WTC11 (cell line): ENCODE data around the gene ZNF282. TPM values are rescaled to one million over a fixed set of nuclear protein-coding genes. Genes with fewer than 3 reads are reported as not detected.

Experiments
- ATAC-seq: fragments of 200-7000 bp; cut with Tn5 transposase; 2 replicates; pipeline ENCODE4 v1.10.0; 2021; ENCODE audit warnings: mild to moderate bottlenecking, moderate library complexity
- CTCF ChIA-PET: fragments of 300-600 bp; sonication (Branson Sonifier 250); formaldehyde crosslinking; loops from one replicate; lab custom pipeline; 2021; ENCODE audit warnings: antibody characterized with exemption; lab: Charles Lee
- POLR2A ChIA-PET: fragments of 350-600 bp; sonication (Branson Sonifier 250); formaldehyde crosslinking; loops from one replicate; lab custom pipeline; 2021; ENCODE audit warnings: antibody characterized with exemption; lab: Charles Lee
- DNase-seq: peaks from one replicate; pipeline ENCODE4 v3.0.0; 2021; ENCODE audit warnings: low spot score
- H3K27ac Mint-ChIP-seq: 2 replicates; pipeline ENCODE4 v1.8.0; 2021; ENCODE audit warnings: mixed read lengths
- H3K27me3 Mint-ChIP-seq: 2 replicates; pipeline ENCODE4 v1.8.0; 2021; ENCODE audit warnings: low read depth, mild to moderate bottlenecking, moderate library complexity, mixed read lengths
- H3K36me3 Mint-ChIP-seq: 2 replicates; pipeline ENCODE4 v1.8.0; 2021; ENCODE audit warnings: mixed read lengths
- H3K4me1 Mint-ChIP-seq: 2 replicates; pipeline ENCODE4 v1.8.0; 2022; ENCODE audit warnings: mixed read lengths
- H3K4me3 Mint-ChIP-seq: 2 replicates; pipeline ENCODE4 v1.8.0; 2021; ENCODE audit warnings: mild to moderate bottlenecking, moderate library complexity, mixed read lengths
- H3K9me3 Mint-ChIP-seq: 2 replicates; pipeline ENCODE4 v1.8.0; 2021; ENCODE audit warnings: mixed read lengths
- CTCF ChIP-seq: fragments of 200-600 bp; IDR thresholded peaks from 2 replicates; pipeline ENCODE4 v1.8.0; 2022; ENCODE audit warnings: antibody characterized with exemption
- ERG ChIP-seq: fragments of 250-450 bp; sonication (Bioruptor Pico); IDR thresholded peaks from 2 replicates; pipeline ENCODE4 v1.8.0; 2021; ENCODE audit warnings: mild to moderate bottlenecking
- ETV6 ChIP-seq: sonication (generic); formaldehyde crosslinking; IDR thresholded peaks from 2 replicates; pipeline ENCODE4 v1.8.1; 2022; ENCODE audit warnings: mild to moderate bottlenecking, missing genetic modification reagents
- FOXP1 ChIP-seq: sonication (generic); formaldehyde crosslinking; IDR thresholded peaks from 2 replicates; pipeline ENCODE4 v1.8.0; 2022; ENCODE audit warnings: missing genetic modification reagents, mild to moderate bottlenecking, moderate library complexity, borderline replicate concordance
- HMGXB4 ChIP-seq: sonication (generic); formaldehyde crosslinking; IDR thresholded peaks from 2 replicates; pipeline ENCODE4 v1.8.1; 2023; ENCODE audit warnings: mild to moderate bottlenecking, moderate library complexity, missing genetic modification reagents
- JUN ChIP-seq: sonication (generic); formaldehyde crosslinking; IDR thresholded peaks from 2 replicates; pipeline ENCODE4 v1.8.0; 2023; ENCODE audit warnings: mild to moderate bottlenecking, missing genetic modification reagents
- KAT7 ChIP-seq: sonication (generic); formaldehyde crosslinking; IDR thresholded peaks from 2 replicates; pipeline ENCODE4 v1.8.1; 2023; ENCODE audit warnings: missing genetic modification reagents, mild to moderate bottlenecking, borderline replicate concordance
- MXD4 ChIP-seq: fragments of 250-450 bp; sonication (Bioruptor Pico); IDR thresholded peaks from 2 replicates; pipeline ENCODE4 v1.8.0; 2021; ENCODE audit warnings: mild to moderate bottlenecking, moderate library complexity, borderline replicate concordance
- MYBL2 ChIP-seq: sonication (generic); formaldehyde crosslinking; IDR thresholded peaks from 2 replicates; pipeline ENCODE4 v1.8.1; 2023; ENCODE audit warnings: mild to moderate bottlenecking, moderate library complexity, missing genetic modification reagents
- NFATC4 ChIP-seq: fragments of 250-450 bp; sonication (Bioruptor Pico); IDR thresholded peaks from 2 replicates; pipeline ENCODE4 v1.9.0; 2021; ENCODE audit warnings: mild to moderate bottlenecking
- NFYB ChIP-seq: sonication (generic); formaldehyde crosslinking; conservative IDR thresholded peaks from 2 replicates; pipeline ENCODE4 v1.8.0; 2022; ENCODE audit warnings: low read depth, missing genetic modification reagents
- PRRX2 ChIP-seq: fragments of 250-450 bp; sonication (Bioruptor Pico); IDR thresholded peaks from 2 replicates; pipeline ENCODE4 v1.8.0; 2021; ENCODE audit warnings: mild to moderate bottlenecking
- RORB ChIP-seq: fragments of 250-450 bp; sonication (Bioruptor Pico); IDR thresholded peaks from 2 replicates; pipeline ENCODE4 v1.9.0; 2021; ENCODE audit warnings: mild to moderate bottlenecking
- TEAD4 ChIP-seq: sonication (generic); formaldehyde crosslinking; IDR thresholded peaks from 2 replicates; pipeline ENCODE4 v1.8.0; 2022; ENCODE audit warnings: mild to moderate bottlenecking, missing genetic modification reagents
- ZNF121 ChIP-seq: sonication (generic); formaldehyde crosslinking; IDR thresholded peaks from 2 replicates; pipeline ENCODE4 v1.8.0; 2023; ENCODE audit warnings: missing genetic modification reagents
- ZNF138 ChIP-seq: sonication (generic); formaldehyde crosslinking; conservative IDR thresholded peaks from 2 replicates; pipeline ENCODE4 v1.8.1; 2022; ENCODE audit warnings: mild to moderate bottlenecking, moderate library complexity, missing genetic modification reagents
- ZNF232 ChIP-seq: sonication (generic); formaldehyde crosslinking; IDR thresholded peaks from 2 replicates; pipeline ENCODE4 v1.8.0; 2022; ENCODE audit warnings: mild to moderate bottlenecking, missing genetic modification reagents
- ZNF317 ChIP-seq: sonication (generic); formaldehyde crosslinking; IDR thresholded peaks from 2 replicates; pipeline ENCODE4 v1.8.1; 2023; ENCODE audit warnings: low read depth, mild to moderate bottlenecking, moderate library complexity, missing genetic modification reagents, borderline replicate concordance
- ZNF423 ChIP-seq: fragments of 250-450 bp; sonication (Bioruptor Pico); IDR thresholded peaks from 2 replicates; pipeline ENCODE4 v2.1.2; 2022; ENCODE audit warnings: mild to moderate bottlenecking, moderate library complexity
- ZNF671 ChIP-seq: fragments of 250-450 bp; sonication (Bioruptor Pico); IDR thresholded peaks from 2 replicates; pipeline ENCODE4 v1.8.0; 2021; ENCODE audit warnings: mild to moderate bottlenecking
- total RNA-seq: library from RNA; stranded (reverse); gene quantifications from 3 replicates; pipeline ENCODE4 v1.2.3, GENCODE V29; 2021

The ZNF282 gene
- total RNA-seq, 1 experiment from 2014 or later: 38.5 TPM

- TF ChIP-seq ETV6 (CRISPR knock-in tag) (no peak), ZNF317 (CRISPR knock-in tag) (no peak), RORB (CRISPR knock-in tag) (no peak), NFATC4 (no peak), ZNF423 (no peak), ZNF232 (CRISPR knock-in tag) (no peak)
Observed at GRCh38 chr7:149256568-149256967, 61.2 kb downstream of the ZNF282 start (continued).

- H3K4me3 Mint-ChIP-seq: no peak overlapping the region
- peaks cover 28% of the 10 kb centered on the region for H3K36me3 Mint-ChIP-seq
- peaks cover 19% of the 10 kb centered on the region for H3K27me3 Mint-ChIP-seq
- ChIA-PET CTCF (interaction anchor here (0.6 to 1.2 kb wide), 2 partner anchors 62 to 74 kb away, joined by 4 to 5 read pairs; partner anchors contain the start of gene ZNF282), POLR2A (no interaction called here)
- no peaks in the 10 kb centered on the region for H3K4me1 Mint-ChIP-seq
- DNase-seq (no peak), ATAC-seq (no peak)
- no peaks in the 10 kb centered on the region for H3K9me3 Mint-ChIP-seq
- peak overlapping the region; percentile 79; the same call in 1 of the 2 replicates for H3K27ac Mint-ChIP-seq
- TF ChIP-seq MXD4 (CRISPR knock-in tag): no peak
- no peak for TF ChIP-seq ERG
- no peak for TF ChIP-seq KAT7
Observed at GRCh38 chr7:149257146-149257545, 61.8 kb downstream of the ZNF282 start.

GRCh38 chr7:149261316-149261828 lies 66.0 kb downstream of the ZNF282 start:
- H3K4me1 Mint-ChIP-seq: no peaks in the 10 kb centered on the region
- ChIA-PET CTCF (interaction anchor here (0.6 to 3.3 kb wide), 34 partner anchors 9 to 337 kb away, joined by 3 to 44 read pairs (median 5); partner anchors contain the start of genes ZNF212, ZNF282, ZNF398 and ZNF777), POLR2A (interaction anchor here (0.6 to 1.8 kb wide), 4 partner anchors 14 to 94 kb away, joined by 3 to 14 read pairs (median 6); partner anchors contain the start of gene ZNF282)
- no peak for DNase-seq
- H3K36me3 Mint-ChIP-seq: peaks cover 4% of the 10 kb centered on the region; the same call in 1 of the 2 replicates
- ATAC-seq: peak; percentile 6
- no peak overlapping the region for H3K27ac Mint-ChIP-seq
- H3K9me3 Mint-ChIP-seq: no peaks in the 10 kb centered on the region
- peaks cover 23% of the 10 kb centered on the region for H3K27me3 Mint-ChIP-seq
- H3K4me3 Mint-ChIP-seq: peak overlapping the region; percentile 79
- TF ChIP-seq NFYB (CRISPR knock-in tag) (no peak), CTCF (no peak), ZNF138 (no peak), MYBL2 (CRISPR knock-in tag) (no peak), ZNF121 (no peak), ZNF317 (CRISPR knock-in tag) (no peak), PRRX2 (CRISPR knock-in tag) (no peak), ZNF671 (CRISPR knock-in tag) (no peak), JUN (CRISPR knock-in tag) (no peak), HMGXB4 (CRISPR knock-in tag) (no peak), ZNF423 (no peak), FOXP1 (CRISPR knock-in tag) (no peak), TEAD4 (CRISPR knock-in tag) (no peak)
